Endothelial cell (in vitro differentiated cells): ENCODE data around the gene ARFGAP1. TPM values are rescaled to one million over a fixed set of nuclear protein-coding genes. Genes with fewer than 3 reads are reported as not detected.

Experiments used
- DNase-seq: peaks from one replicate; pipeline ENCODE4 v3.0.0; 2021; ENCODE audit warnings: low spot score
- H3K27ac Mint-ChIP-seq: one replicate; pipeline ENCODE4 v1.8.0; 2021; ENCODE audit warnings: mixed read lengths, inconsistent platforms; ENCODE audit not compliant: unreplicated experiment
- H3K27me3 Mint-ChIP-seq: one replicate; pipeline ENCODE4 v1.8.0; 2021; ENCODE audit warnings: mild to moderate bottlenecking, moderate library complexity, mixed read lengths, inconsistent platforms; ENCODE audit not compliant: unreplicated experiment
- H3K36me3 Mint-ChIP-seq: one replicate; pipeline ENCODE4 v1.8.0; 2021; ENCODE audit warnings: mild to moderate bottlenecking, low read depth, mixed read lengths, inconsistent platforms; ENCODE audit not compliant: unreplicated experiment
- H3K4me1 Mint-ChIP-seq: one replicate; pipeline ENCODE4 v1.8.0; 2021; ENCODE audit warnings: mild to moderate bottlenecking, mixed read lengths, inconsistent platforms; ENCODE audit not compliant: unreplicated experiment
- H3K4me3 Mint-ChIP-seq: one replicate; pipeline ENCODE4 v1.8.0; 2021; ENCODE audit warnings: mild to moderate bottlenecking, mixed read lengths, inconsistent platforms; ENCODE audit not compliant: unreplicated experiment
- H3K9me3 Mint-ChIP-seq: one replicate; pipeline ENCODE4 v1.8.0; 2021; ENCODE audit warnings: mixed read lengths, inconsistent platforms; ENCODE audit not compliant: unreplicated experiment
- total RNA-seq: library from RNA; stranded (reverse); fragmentation: NEBNext Ultra II Directional; extraction: Animal tissue kit (Norgen Biotek cat#: 25700); gene quantifications from one replicate; pipeline ENCODE4 v1.2.1, GENCODE V29; 2021; ENCODE audit not compliant: unreplicated experiment
- TF ChIP-seq, protein P1 (sequence below): fragments of 200-600 bp; sonication (generic); IDR thresholded peaks from one replicate; pipeline ENCODE4 v1.5.0; 2021; ENCODE audit warnings: antibody characterized with exemption; ENCODE audit not compliant: unreplicated experiment

The ARFGAP1 gene
- total RNA-seq, 1 donor from 2014 or later: 106 TPM

DNA sequence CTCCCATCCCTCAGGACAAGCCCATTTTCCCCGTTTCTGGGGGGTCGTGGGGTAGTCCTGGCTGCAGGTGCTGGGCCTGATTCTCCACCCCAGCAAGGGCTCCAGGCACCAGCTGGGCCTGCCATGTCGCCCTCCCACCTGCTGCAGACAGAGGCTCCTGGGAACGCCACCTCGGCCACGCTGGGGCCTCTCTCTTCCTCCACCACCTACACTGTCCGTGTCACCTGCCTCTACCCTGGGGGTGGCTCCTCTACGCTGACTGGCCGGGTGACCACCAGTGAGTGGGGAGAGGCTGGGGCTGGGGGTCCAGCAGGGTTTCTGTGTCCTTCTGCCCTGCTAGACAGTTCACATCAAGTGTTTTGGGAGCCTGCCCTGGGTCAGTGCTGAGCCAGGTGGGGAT lies 39.7 kb downstream of the ARFGAP1 start:
- H3K27me3 Mint-ChIP-seq: peaks cover 3% of the 10 kb centered on the region

DNA sequence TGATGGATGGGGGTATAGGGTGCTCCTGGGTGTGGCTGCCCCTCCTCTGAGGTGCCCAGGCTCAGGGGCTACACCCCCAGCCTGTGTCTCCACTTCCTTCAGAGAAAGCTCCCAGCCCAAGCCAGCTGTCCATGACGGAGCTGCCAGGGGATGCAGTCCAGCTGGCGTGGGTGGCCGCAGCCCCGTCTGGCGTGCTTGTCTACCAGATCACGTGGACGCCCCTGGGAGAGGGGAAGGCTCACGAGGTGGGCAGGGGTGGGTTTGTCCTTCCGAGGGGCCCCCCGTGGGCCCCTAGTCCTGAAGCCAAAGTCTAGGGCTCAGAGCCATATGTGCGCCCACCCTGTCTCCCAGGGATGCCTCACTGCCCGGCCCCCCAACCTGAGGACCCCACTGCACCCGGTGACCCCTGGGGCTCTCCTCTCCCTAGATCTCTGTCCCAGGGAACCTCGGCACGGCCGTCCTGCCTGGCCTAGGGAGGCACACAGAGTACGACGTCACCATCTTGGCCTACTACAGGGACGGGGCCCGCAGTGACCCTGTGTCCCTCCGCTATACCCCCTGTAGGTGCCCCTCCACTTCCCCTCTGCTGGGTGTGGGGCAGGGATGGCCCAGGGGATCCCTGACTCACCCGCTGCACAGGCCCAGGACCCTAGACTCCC lies 40.2 kb downstream of the ARFGAP1 start:
- H3K27me3 Mint-ChIP-seq: peaks cover 3% of the 10 kb centered on the region
- no peaks in the 10 kb centered on the region for H3K9me3 Mint-ChIP-seq
- no peaks in the 10 kb centered on the region for H3K4me1 Mint-ChIP-seq
- TF ChIP-seq, protein P1, sequence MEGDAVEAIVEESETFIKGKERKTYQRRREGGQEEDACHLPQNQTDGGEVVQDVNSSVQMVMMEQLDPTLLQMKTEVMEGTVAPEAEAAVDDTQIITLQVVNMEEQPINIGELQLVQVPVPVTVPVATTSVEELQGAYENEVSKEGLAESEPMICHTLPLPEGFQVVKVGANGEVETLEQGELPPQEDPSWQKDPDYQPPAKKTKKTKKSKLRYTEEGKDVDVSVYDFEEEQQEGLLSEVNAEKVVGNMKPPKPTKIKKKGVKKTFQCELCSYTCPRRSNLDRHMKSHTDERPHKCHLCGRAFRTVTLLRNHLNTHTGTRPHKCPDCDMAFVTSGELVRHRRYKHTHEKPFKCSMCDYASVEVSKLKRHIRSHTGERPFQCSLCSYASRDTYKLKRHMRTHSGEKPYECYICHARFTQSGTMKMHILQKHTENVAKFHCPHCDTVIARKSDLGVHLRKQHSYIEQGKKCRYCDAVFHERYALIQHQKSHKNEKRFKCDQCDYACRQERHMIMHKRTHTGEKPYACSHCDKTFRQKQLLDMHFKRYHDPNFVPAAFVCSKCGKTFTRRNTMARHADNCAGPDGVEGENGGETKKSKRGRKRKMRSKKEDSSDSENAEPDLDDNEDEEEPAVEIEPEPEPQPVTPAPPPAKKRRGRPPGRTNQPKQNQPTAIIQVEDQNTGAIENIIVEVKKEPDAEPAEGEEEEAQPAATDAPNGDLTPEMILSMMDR: no peak
- H3K36me3 Mint-ChIP-seq: no peaks in the 10 kb centered on the region
- no peak overlapping the region for H3K27ac Mint-ChIP-seq
- no peak for DNase-seq
- no peak overlapping the region for H3K4me3 Mint-ChIP-seq

More for the DNA sequence above, 39.7 kb downstream of the ARFGAP1 start:
- Mint-ChIP-seq H3K36me3 (no peaks in the 10 kb centered on the region), H3K27ac (no peak overlapping the region), H3K4me3 (no peak overlapping the region), H3K9me3 (no peaks in the 10 kb centered on the region), H3K4me1 (no peaks in the 10 kb centered on the region)
- TF ChIP-seq, protein P1: no peak
- no peak for DNase-seq

DNA sequence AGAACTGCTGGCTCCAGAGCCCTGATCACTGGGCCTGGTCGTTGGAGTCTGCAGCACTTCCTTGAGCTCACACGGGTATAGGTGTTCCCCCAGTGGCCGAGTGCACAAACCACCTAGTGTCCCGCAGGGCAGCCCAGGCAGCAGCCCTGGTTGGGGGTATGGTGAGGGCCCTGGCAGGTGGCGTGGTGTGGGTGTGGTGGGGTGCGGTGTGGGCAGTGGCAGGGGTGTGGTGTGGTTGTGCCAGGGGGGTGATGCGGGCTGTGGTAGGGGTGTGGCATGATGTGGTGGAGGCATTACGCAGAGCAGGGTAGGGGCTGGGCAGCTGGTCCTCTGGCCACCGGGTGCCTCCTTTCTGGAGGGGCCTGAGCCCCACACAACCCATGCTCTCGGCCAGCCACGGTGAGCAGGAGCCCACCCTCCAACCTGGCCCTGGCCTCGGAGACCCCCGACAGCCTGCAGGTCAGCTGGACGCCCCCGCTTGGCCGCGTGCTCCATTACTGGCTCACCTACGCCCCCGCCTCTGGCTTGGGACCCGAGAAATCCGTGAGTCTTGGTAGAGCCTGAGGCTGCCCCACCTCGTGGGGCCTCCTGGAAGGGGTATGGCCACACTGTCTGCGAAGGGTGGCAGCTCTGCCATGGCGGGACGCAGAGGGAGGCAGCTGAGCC lies 40.9 kb downstream of the ARFGAP1 start:
- DNase-seq: no peak
- Mint-ChIP-seq H3K4me3 (no peak overlapping the region), H3K9me3 (no peaks in the 10 kb centered on the region), H3K36me3 (no peaks in the 10 kb centered on the region), H3K4me1 (no peaks in the 10 kb centered on the region), H3K27ac (no peak overlapping the region), H3K27me3 (peaks cover 3% of the 10 kb centered on the region)
- TF ChIP-seq, protein P1: no peak

DNA sequence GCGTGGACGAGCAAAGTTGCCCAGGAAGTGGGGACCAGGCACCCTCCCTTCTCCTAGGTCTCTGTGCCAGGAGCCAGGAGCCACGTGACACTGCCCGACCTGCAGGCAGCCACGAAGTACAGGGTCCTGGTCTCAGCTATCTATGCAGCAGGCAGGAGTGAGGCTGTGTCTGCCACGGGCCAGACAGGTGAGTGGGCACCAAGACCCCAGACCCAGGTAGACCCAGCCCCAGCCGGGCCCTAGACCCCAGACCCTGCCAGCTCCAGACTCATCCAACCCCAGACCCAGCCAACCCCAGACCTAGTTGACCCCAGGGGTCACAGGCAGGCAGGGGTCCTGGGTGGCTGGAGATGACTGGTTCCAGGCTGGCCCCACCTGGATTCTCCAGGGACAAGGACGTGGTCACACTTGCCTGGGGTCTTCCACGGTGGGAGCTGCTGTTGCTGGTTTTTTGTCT lies 41.4 kb downstream of the ARFGAP1 start:
- TF ChIP-seq, protein P1: no peak
- Mint-ChIP-seq H3K4me3 (no peak overlapping the region), H3K36me3 (no peaks in the 10 kb centered on the region), H3K27ac (no peak overlapping the region), H3K4me1 (no peaks in the 10 kb centered on the region), H3K9me3 (no peaks in the 10 kb centered on the region), H3K27me3 (peaks cover 3% of the 10 kb centered on the region)
- no peak for DNase-seq

DNA sequence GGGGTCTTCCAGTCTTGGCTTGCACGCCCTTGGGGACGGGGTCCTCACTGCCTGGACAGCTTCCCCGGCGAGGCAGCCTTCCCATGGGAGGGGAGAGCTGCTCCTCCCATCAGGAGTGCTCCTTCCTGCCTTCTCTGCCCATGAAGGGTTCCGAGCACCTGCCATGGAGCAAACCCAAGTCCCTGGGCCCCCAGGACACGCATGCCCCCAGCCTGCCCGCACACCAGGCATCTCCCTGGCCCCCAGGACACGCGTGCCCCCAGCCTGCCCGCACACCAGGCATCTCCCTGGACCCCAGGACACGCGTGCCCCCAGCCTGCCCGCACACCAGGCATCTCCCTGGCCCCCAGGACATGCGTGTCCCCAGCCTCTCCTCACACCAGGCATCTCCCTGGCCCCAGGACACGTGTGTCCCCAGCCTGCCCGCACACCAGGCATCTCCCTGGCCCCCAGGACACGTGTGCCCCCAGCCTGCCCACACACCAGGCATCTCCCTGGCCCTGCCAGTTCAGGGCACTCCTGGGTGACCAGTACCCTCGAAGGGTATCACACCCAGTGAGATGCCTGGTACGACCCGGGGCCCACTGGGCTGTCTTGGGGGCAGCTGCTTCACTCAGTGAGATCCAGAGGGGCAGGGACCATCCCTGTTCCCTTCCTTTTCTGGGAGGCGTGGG lies 42.1 kb downstream of the ARFGAP1 start:
- Mint-ChIP-seq H3K4me3 (no peak overlapping the region), H3K36me3 (no peaks in the 10 kb centered on the region), H3K27ac (no peak overlapping the region), H3K4me1 (no peaks in the 10 kb centered on the region), H3K9me3 (no peaks in the 10 kb centered on the region), H3K27me3 (peaks cover 3% of the 10 kb centered on the region)
- DNase-seq: no peak
- TF ChIP-seq, protein P1: no peak
